B cell (primary cell): ENCODE data around the gene LDLRAD3. TPM values are rescaled to one million over a fixed set of nuclear protein-coding genes. Genes with fewer than 3 reads are reported as not detected.

Experiments used
- ATAC-seq: fragments of 200-7000 bp; cut with Tn5 transposase; one replicate; pipeline ENCODE4 v1.10.0; 2021; ENCODE audit warnings: low read depth, mild to moderate bottlenecking, moderate number of reproducible peaks, moderate library complexity
- CTCF ChIA-PET: fragments of 350-600 bp; sonication (Branson Sonifier 250); formaldehyde crosslinking; loops from one replicate; lab custom pipeline; 2021; ENCODE audit warnings: antibody characterized with exemption, inconsistent platforms; lab: Charles Lee
- POLR2A ChIA-PET: fragments of 350-600 bp; sonication (Branson Sonifier 250); formaldehyde crosslinking; loops from one replicate; lab custom pipeline; 2021; ENCODE audit warnings: antibody characterized with exemption; lab: Charles Lee
- DNase-seq: peaks from one replicate; pipeline ENCODE4 v3.0.0; 2013
- H2AFZ ChIP-seq: 2 replicates; pipeline ENCODE4 v1.6.1; 2012; ENCODE audit warnings: mild to moderate bottlenecking, low read depth, low read length; ENCODE audit not compliant: insufficient read depth, poor library complexity, severe bottlenecking
- H3K27ac ChIP-seq, 2 donors: 1 replicate in 1 of 2; 2 replicates in 1 of 2; pipeline ENCODE4 v1.5.1; 2012 to 2013; ENCODE audit warnings: low read length in 2 of 2, mild to moderate bottlenecking in 2 of 2, moderate library complexity in 1 of 2
- H3K27me3 ChIP-seq, 4 experiments: fragments of 200-600 bp in 1 of 4; sonication (generic) in 1 of 4; replicated peaks in 1 of 4; 1 replicate in 2 of 4; 2 replicates in 2 of 4; pipeline versions ENCODE4 v1.6.1 to v1.7.0; 2013 to 2016; ENCODE audit warnings: low read length in 3 of 4, mild to moderate bottlenecking in 2 of 4, mixed read lengths in 1 of 4, moderate library complexity in 1 of 4; ENCODE audit not compliant: insufficient read depth in 4 of 4, control insufficient read depth in 3 of 4; ENCODE audit errors: control extremely low read depth in 1 of 4
- H3K36me3 ChIP-seq, 2 experiments: replicated peaks in 1 of 2; 1 replicate in 1 of 2; 2 replicates in 1 of 2; pipeline versions ENCODE4 v1.6.1 to v1.7.1; 2013; ENCODE audit warnings: low read length in 1 of 2; ENCODE audit not compliant: insufficient read depth in 2 of 2, control insufficient read depth in 1 of 2; ENCODE audit errors: control extremely low read depth in 1 of 2, extremely low read depth in 1 of 2
- H3K4me1 ChIP-seq, 2 donors: fragments of 200-600 bp in 1 of 2; sonication (generic) in 1 of 2; 1 replicate in 1 of 2; 2 replicates in 1 of 2; pipeline versions ENCODE4 v1.5.1 to v1.6.1; 2013 to 2017; ENCODE audit warnings: low read length in 2 of 2; ENCODE audit not compliant: control insufficient read depth in 2 of 2, insufficient read depth in 2 of 2
- H3K4me2 ChIP-seq: replicated peaks from 2 replicates; pipeline ENCODE3; 2012; ENCODE audit warnings: mild to moderate bottlenecking, low read depth, low read length; ENCODE audit not compliant: poor library complexity, severe bottlenecking
- H3K4me3 ChIP-seq, 5 experiments: fragments of 200-600 bp in 1 of 5; sonication (generic) in 1 of 5; 1 replicate in 3 of 5; 2 replicates in 2 of 5; pipeline versions ENCODE4 v1.5.1 to v1.7.0; 2011 to 2016; ENCODE audit warnings: low read length in 4 of 5, mild to moderate bottlenecking in 4 of 5, low read depth in 2 of 5, control low read depth in 1 of 5, moderate library complexity in 1 of 5; ENCODE audit not compliant: insufficient read depth in 1 of 5; ENCODE audit errors: control extremely low read depth in 1 of 5, extremely low read depth in 1 of 5
- H3K79me2 ChIP-seq: fragments of 200-600 bp; sonication (generic); one replicate; pipeline ENCODE4 v1.6.0; 2016; ENCODE audit warnings: low read length; ENCODE audit not compliant: control insufficient read depth, insufficient read depth
- H3K9ac ChIP-seq: fragments of 200-600 bp; sonication (generic); 2 replicates; pipeline ENCODE4 v1.6.1; 2017; ENCODE audit warnings: mild to moderate bottlenecking, low read length, moderate library complexity
- H3K9me3 ChIP-seq, 3 donors: one replicate each; pipeline versions ENCODE4 v1.6.1 to v1.7.1; 2013; ENCODE audit warnings: low read length in 2 of 3; ENCODE audit not compliant: control insufficient read depth in 2 of 3, insufficient read depth in 1 of 3; ENCODE audit errors: control extremely low read depth in 1 of 3
- H4K20me1 ChIP-seq: 2 replicates; pipeline ENCODE4 v1.6.0; 2012; ENCODE audit warnings: mild to moderate bottlenecking, low read length; ENCODE audit not compliant: insufficient read depth, control insufficient read depth, poor library complexity, severe bottlenecking
- H3K27ac Mint-ChIP-seq: one replicate; pipeline ENCODE4 v1.8.0; 2021; ENCODE audit warnings: mixed read lengths
- H3K27me3 Mint-ChIP-seq: one replicate; pipeline ENCODE4 v1.8.0; 2021; ENCODE audit warnings: mixed read lengths
- H3K4me1 Mint-ChIP-seq: one replicate; pipeline ENCODE4 v1.8.0; 2021; ENCODE audit warnings: mixed read lengths
- H3K4me3 Mint-ChIP-seq: one replicate; pipeline ENCODE4 v1.8.0; 2021; ENCODE audit warnings: mixed read lengths
- H3K9me3 Mint-ChIP-seq: one replicate; pipeline ENCODE4 v1.8.0; 2022; ENCODE audit warnings: mixed read lengths; ENCODE audit not compliant: insufficient read depth
- EZH2 ChIP-seq: IDR thresholded peaks from 2 replicates; pipeline ENCODE4 v1.6.1; 2012; ENCODE audit warnings: borderline replicate concordance, low read depth, mild to moderate bottlenecking, moderate library complexity, low read length; ENCODE audit not compliant: insufficient read depth, poor library complexity, severe bottlenecking
- WGBS: methylation state at CpG from one replicate; pipeline ENCODE4 v1.1.5; 2013; ENCODE audit warnings: missing lambda C conversion rate; ENCODE audit not compliant: insufficient coverage; 5-methylcytosine and 5-hydroxymethylcytosine counted together
- intact Hi-C: fragments of 100-400 bp; cut with micrococcal nuclease; formaldehyde crosslinking; loops from one replicate; pipeline ENCODE4 v1.10.0; 2022
- polyA plus RNA-seq: library from polyadenylated mRNA; depleted of rRNA; stranded (reverse); fragments of >200 nt; gene quantifications from 2 replicates; pipeline ENCODE4 v1.2.3, GENCODE V29; 2012
- total RNA-seq, 2 donors: library from RNA; stranded (reverse); fragments of 120-200 nt in 1 of 2; gene quantifications; 1 replicate in 1 of 2; 2 replicates in 1 of 2; pipeline versions ENCODE4 v1.2.3 to v1.2.4, GENCODE V29; 2013 to 2022
- TF ChIP-seq, protein P1 (sequence below): fragments of 200-600 bp; IDR thresholded peaks from one replicate; pipeline ENCODE4 v1.8.0; 2022; ENCODE audit warnings: antibody characterized with exemption, mild to moderate bottlenecking

Gene LDLRAD3
- total and polyA plus RNA-seq, 2 donors (not counting 1 experiment from before 2014, with no cell fraction given): 0.01 TPM; not detected in 1

DNA sequence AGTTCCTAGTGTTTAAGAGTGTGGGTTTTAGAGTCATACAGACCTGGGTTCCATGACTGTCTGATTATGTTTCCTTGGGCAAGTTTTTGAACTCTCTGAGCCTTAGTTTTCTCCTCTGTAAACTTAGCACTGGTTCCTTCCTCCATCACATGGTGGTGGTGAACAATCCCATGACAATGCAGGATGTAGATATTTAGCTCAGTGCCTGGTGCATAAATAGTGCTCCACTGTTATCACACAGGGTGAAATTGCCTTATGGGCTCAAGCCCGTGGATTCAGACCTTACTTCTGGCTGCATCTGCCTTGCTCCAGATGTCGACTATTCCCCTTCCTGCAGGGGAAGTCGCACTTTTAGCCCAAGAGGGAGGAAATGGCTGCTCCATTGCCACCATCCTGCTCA is 62.7 kb downstream of the LDLRAD3 start:
- CTCF ChIA-PET: no interaction called here
- 67% methylated on average over 3 of the region's 3 CpGs for WGBS

DNA sequence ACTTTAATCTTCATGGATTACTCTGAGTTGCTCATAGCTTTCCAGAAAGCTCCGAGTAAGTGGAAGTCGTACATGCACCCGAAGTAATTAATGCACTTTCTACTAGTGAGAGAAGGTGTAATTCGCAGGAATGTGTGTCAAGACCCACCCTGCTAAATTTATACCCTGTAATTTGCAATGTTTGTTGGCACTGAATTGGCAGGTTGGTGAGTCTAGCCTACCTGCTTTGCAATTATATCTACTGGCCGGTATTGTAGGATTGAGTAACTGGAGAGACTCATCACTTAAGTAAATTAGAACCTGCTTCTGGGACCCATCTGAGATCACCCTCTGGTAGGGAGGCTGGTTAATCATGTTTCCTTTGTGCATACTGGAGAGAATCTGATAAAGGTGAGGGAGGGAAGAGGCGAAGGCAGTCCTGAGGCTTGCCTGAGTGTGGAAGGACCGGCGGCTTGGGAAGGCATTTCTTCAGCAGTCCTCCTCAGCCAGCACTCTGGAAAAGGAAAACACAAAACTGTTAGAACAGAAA is 63.3 kb downstream of the LDLRAD3 start:
- DNase-seq (no peak), ATAC-seq (no peak)
- no peaks in the 10 kb centered on the region for H3K27me3 ChIP-seq
- TF ChIP-seq, protein P1, sequence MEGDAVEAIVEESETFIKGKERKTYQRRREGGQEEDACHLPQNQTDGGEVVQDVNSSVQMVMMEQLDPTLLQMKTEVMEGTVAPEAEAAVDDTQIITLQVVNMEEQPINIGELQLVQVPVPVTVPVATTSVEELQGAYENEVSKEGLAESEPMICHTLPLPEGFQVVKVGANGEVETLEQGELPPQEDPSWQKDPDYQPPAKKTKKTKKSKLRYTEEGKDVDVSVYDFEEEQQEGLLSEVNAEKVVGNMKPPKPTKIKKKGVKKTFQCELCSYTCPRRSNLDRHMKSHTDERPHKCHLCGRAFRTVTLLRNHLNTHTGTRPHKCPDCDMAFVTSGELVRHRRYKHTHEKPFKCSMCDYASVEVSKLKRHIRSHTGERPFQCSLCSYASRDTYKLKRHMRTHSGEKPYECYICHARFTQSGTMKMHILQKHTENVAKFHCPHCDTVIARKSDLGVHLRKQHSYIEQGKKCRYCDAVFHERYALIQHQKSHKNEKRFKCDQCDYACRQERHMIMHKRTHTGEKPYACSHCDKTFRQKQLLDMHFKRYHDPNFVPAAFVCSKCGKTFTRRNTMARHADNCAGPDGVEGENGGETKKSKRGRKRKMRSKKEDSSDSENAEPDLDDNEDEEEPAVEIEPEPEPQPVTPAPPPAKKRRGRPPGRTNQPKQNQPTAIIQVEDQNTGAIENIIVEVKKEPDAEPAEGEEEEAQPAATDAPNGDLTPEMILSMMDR: no peak
- TF ChIP-seq EZH2: no peak
- Mint-ChIP-seq H3K27ac (no peak overlapping the region), H3K4me1 (no peaks in the 10 kb centered on the region), H3K9me3 (peaks cover 6% of the 10 kb centered on the region), H3K4me3 (no peak overlapping the region), H3K27me3 (peaks cover 8% of the 10 kb centered on the region)
- H3K36me3 ChIP-seq: no peaks in the 10 kb centered on the region
- no peak overlapping the region for H3K4me2 ChIP-seq
- H2AFZ ChIP-seq: no peak overlapping the region
- ChIA-PET CTCF (no interaction called here), POLR2A (no interaction called here)
- H3K4me3 ChIP-seq: no peak overlapping the region
- H4K20me1 ChIP-seq: no peaks in the 10 kb centered on the region
- H3K4me1 ChIP-seq: no peaks in the 10 kb centered on the region
- no peak overlapping the region for H3K9ac ChIP-seq
- no peak overlapping the region for H3K27ac ChIP-seq
- H3K79me2 ChIP-seq: no peaks in the 10 kb centered on the region
- intact Hi-C loops: no loop called here
- H3K9me3 ChIP-seq: peaks cover 0 to 8% (median 3%) of the 10 kb centered on the region in 3 donors
- 90% methylated on average over 2 of the region's 8 CpGs for WGBS

More for the DNA sequence above, 62.7 kb downstream of the LDLRAD3 start:
- no peaks in the 10 kb centered on the region for H3K4me1 ChIP-seq
- H3K27me3 ChIP-seq: no peaks in the 10 kb centered on the region
- DNase-seq (no peak), ATAC-seq (no peak)
- no peaks in the 10 kb centered on the region for H3K36me3 ChIP-seq
- no peak overlapping the region for H3K27ac ChIP-seq
- H3K9me3 Mint-ChIP-seq: peaks cover 6% of the 10 kb centered on the region
- peaks cover 12% of the 10 kb centered on the region for H3K27me3 Mint-ChIP-seq
- H4K20me1 ChIP-seq: no peaks in the 10 kb centered on the region
- no peak overlapping the region for H3K9ac ChIP-seq
- TF ChIP-seq, protein P1: no peak
- TF ChIP-seq EZH2: no peak
- H3K4me3 Mint-ChIP-seq: no peak overlapping the region
- H3K4me2 ChIP-seq: no peak overlapping the region
- POLR2A ChIA-PET: no interaction called here
- no peaks in the 10 kb centered on the region for H3K79me2 ChIP-seq
- no peak overlapping the region for H3K27ac Mint-ChIP-seq
- intact Hi-C loops: no loop called here
- peaks cover 0 to 8% (median 3%) of the 10 kb centered on the region in 3 donors for H3K9me3 ChIP-seq
- no peak overlapping the region for H3K4me3 ChIP-seq
- H3K4me1 Mint-ChIP-seq: no peaks in the 10 kb centered on the region
- H2AFZ ChIP-seq: no peak overlapping the region
